Measurements from ENCODE around the gene FAM98A.

GRCh38 chr2:33541243-33541642, 57.9 kb downstream of the FAM98A start:
- TF ChIP-seq POLR2A (IDR thresholded peaks at IDR 0.05; ENCODE audit: low read depth, low read length) (no peak), SPI1 (IDR thresholded peaks at IDR 0.05; ENCODE audit: low read depth, low read length) (no peak)
